Ovary (tissue), 3 donors: Measurements from ENCODE around the gene OR2V2.

Source experiments
- CTCF ChIP-seq, 3 donors: fragments of 450-650 bp in 2 of 3; fragments of 200-600 bp in 1 of 3; IDR thresholded peaks; one replicate each; pipeline versions ENCODE4 v1.5.1 to v1.8.0; 2016 to 2022; ENCODE audit warnings: antibody characterized with exemption in 3 of 3, mild to moderate bottlenecking in 1 of 3
- EP300 ChIP-seq: sonication (generic); formaldehyde crosslinking; IDR thresholded peaks from one replicate; pipeline ENCODE4 v1.6.1; 2017; ENCODE audit warnings: antibody characterized with exemption
- donor health status: DM: no; HTN: no; CAD: no.

GRCh38 chr5:181114284-181114843, 33.0 kb upstream of the OR2V2 start:
- no peak for TF ChIP-seq EP300
- no peak for TF ChIP-seq CTCF (IDR thresholded peaks at IDR 0.05)
